Measurements from ENCODE around the gene CAD. TPM values are rescaled to one million over a fixed set of nuclear protein-coding genes. Genes with fewer than 3 reads are reported as not detected.

CAD gene
- total RNA-seq, 1 experiment from 2014 or later, result 130 TPM

GRCh38 chr2:27206346-27206745 lies 10.8 kb upstream of the CAD start:
- H3K79me2 ChIP-seq (ENCODE audit: insufficient read depth, low read length), result no peaks in the 10 kb centered on the region
- no peak overlapping the region for H4K91ac ChIP-seq (ENCODE audit: insufficient read length, low read depth, low read length)
- H3K9me3 ChIP-seq (ENCODE audit: control insufficient read depth, low read depth, low read length), result no peaks in the 10 kb centered on the region
- no peaks in the 10 kb centered on the region for H3K4me1 ChIP-seq (ENCODE audit: insufficient read depth, low read length)
- no peak overlapping the region for H3K18ac ChIP-seq (ENCODE audit: insufficient read length, low read depth, low read length)
- H3K27ac Mint-ChIP-seq, result no peak overlapping the region
- no peak overlapping the region for H2BK5ac ChIP-seq (ENCODE audit: insufficient read length, low read length)
- H4K5ac ChIP-seq (ENCODE audit: insufficient read length, low read depth, low read length), result no peak overlapping the region
- no peak overlapping the region for H3K4me2 ChIP-seq (ENCODE audit: insufficient read depth, insufficient read length, low read length)
- H2BK20ac ChIP-seq (ENCODE audit: low read depth, low read length, poor library complexity, severe bottlenecking), result no peak overlapping the region
- no peak overlapping the region for H3K4me3 Mint-ChIP-seq
- no peak overlapping the region for H2AK5ac ChIP-seq (ENCODE audit: insufficient read length, low read length)
- H3T11ph ChIP-seq (ENCODE audit: low read length), result no peak overlapping the region
- H2BK15ac ChIP-seq (ENCODE audit: low read depth, low read length), result no peak overlapping the region
- no peak overlapping the region for H4K8ac ChIP-seq (replicated peaks; ENCODE audit: insufficient read length, low read depth, low read length)
- no peaks in the 10 kb centered on the region for H4K20me1 ChIP-seq (ENCODE audit: control insufficient read depth, insufficient read depth, insufficient read length)
- no peak overlapping the region for H2AFZ ChIP-seq (ENCODE audit: low read length)
- H2BK12ac ChIP-seq (ENCODE audit: insufficient read length, low read depth, low read length), result no peak overlapping the region
- peaks cover 21 to 24% of the 10 kb centered on the region in 2 experiments for H3K4me1 Mint-ChIP-seq
- H3K56ac ChIP-seq (ENCODE audit: insufficient read length, low read depth, low read length), result no peak overlapping the region
- no peaks in the 10 kb centered on the region for H3K9me3 Mint-ChIP-seq
- no peaks in the 10 kb centered on the region for H3K27me3 Mint-ChIP-seq (ENCODE audit: low read depth)
- DNase-seq, result no peak
- TF ChIP-seq CTCF (conservative IDR thresholded peaks at IDR 0.05), result no peak
- no peaks in the 10 kb centered on the region for H3K79me1 ChIP-seq (ENCODE audit: insufficient read depth, low read depth, low read length, poor library complexity, severe bottlenecking)
- WGBS (ENCODE audit: extremely low coverage, insufficient read length, low lambda C conversion rate), result no CpG with 5 or more reads among the region's 6 CpGs
- no peak overlapping the region for H3K9ac ChIP-seq (ENCODE audit: extremely low read depth, insufficient read length, low read length)
- no peak overlapping the region for H2BK120ac ChIP-seq (ENCODE audit: low read depth, low read length, poor library complexity, severe bottlenecking)
- H3K4ac ChIP-seq (ENCODE audit: low read depth, low read length), result no peak overlapping the region
- peaks cover 3% of the 10 kb centered on the region for H3K23me2 ChIP-seq (ENCODE audit: insufficient read length, low read depth, low read length, poor library complexity, severe bottlenecking)
- H3K27me3 ChIP-seq (ENCODE audit: insufficient read depth, low read length), result no peaks in the 10 kb centered on the region
- peaks cover 60 to 88% (median 87%) of the 10 kb centered on the region in 3 experiments for H3K36me3 Mint-ChIP-seq (ENCODE audit: insufficient read depth in 1 of 3, low read depth in 3 of 3)
- H3K23ac ChIP-seq (ENCODE audit: insufficient read length, low read depth, low read length), result no peak overlapping the region
- H3K14ac ChIP-seq (ENCODE audit: insufficient read depth, low read length), result no peak overlapping the region
- no peak overlapping the region for H3K27ac ChIP-seq (ENCODE audit: insufficient read length, low read depth, low read length)

All from H9 (cell line).